ENCODE data around the gene SCN4A. TPM values are rescaled to one million over a fixed set of nuclear protein-coding genes. Genes with fewer than 3 reads are reported as not detected.

SCN4A gene
- polyA plus RNA-seq, 4 donors = 0.38 to 0.46 TPM; not detected in 2

DNA sequence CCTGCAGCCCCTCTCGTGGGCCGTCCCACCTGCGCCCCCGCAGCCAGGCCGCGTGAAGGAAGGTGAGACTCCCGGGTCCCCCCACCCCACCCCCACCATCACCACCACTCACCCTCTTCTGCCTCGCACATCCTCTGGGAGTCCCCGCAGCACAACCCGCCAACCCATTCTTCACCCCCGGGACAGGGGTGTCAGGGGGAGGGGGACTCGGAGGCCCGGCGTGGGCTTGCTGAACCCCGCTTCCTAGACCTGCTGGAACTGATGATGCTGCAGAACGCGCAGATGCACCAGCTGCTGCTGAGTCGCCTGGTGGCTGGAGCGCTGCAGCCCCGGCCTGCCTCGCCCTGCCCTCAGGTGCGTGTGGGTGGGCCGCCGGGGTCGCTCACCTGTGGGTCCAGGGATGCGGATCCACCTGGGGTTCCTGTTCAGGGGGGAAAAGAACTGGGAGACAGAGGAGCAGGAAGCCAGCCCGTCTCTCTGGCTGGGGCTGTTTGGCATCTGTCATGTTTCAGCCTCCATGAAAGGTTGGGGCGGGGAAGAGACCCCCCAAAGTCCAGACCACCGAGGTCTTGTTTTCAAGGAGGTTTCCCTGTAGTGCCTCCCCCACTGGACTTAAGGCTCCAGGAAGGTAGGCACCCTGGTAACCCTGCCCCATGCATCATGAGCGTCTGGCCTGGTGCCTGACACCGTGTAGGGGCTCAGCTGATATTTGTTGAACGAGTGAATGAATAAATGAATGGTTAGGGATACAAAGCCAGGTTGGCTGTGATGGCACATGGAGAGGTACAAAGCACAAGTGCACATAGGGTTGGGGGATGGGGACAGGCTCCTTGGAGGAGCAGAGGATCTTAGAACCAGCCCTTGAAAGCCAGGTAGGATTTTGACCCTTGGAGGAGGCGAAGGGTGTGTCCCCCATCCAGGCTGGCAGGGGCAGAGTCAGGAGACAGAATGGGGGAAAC, 26.3 kb upstream of the SCN4A start:
- peaks cover 0 to 15% (median 0%) of the 10 kb centered on the region in 3 donors for H3K27me3 ChIP-seq (ENCODE audit: control insufficient read depth in 3 of 3, insufficient read depth in 3 of 3, low read length in 3 of 3)
- DNase-seq = no peak
- peak overlapping the region; percentile 10 to 72 (median 62) for H3K4me3 ChIP-seq (ENCODE audit: low read depth in 1 of 3, low read length in 3 of 3)
- peaks cover 0 to 9% (median 0%) of the 10 kb centered on the region in 3 donors for H3K36me3 ChIP-seq (ENCODE audit: control insufficient read depth in 3 of 3, insufficient read depth in 2 of 3, low read depth in 1 of 3, low read length in 3 of 3)
- H3K27ac ChIP-seq (ENCODE audit: low read depth in 1 of 3, low read length in 2 of 3) = no peak overlapping the region
- H3K9me3 ChIP-seq (ENCODE audit: control insufficient read depth in 2 of 2, insufficient read depth in 1 of 2, low read depth in 1 of 2, low read length in 1 of 2) = no peaks in the 10 kb centered on the region
- H3K4me1 ChIP-seq (ENCODE audit: control insufficient read depth in 3 of 3, insufficient read depth in 2 of 3, low read depth in 1 of 3, low read length in 2 of 3) = peaks cover 0 to 12% (median 4%) of the 10 kb centered on the region in 3 donors
- WGBS, 3 donors = 9 to 17% (median 16%) methylated on average over 30 to 33 of the region's 33 CpGs
- FAIRE-seq = no peak

DNA sequence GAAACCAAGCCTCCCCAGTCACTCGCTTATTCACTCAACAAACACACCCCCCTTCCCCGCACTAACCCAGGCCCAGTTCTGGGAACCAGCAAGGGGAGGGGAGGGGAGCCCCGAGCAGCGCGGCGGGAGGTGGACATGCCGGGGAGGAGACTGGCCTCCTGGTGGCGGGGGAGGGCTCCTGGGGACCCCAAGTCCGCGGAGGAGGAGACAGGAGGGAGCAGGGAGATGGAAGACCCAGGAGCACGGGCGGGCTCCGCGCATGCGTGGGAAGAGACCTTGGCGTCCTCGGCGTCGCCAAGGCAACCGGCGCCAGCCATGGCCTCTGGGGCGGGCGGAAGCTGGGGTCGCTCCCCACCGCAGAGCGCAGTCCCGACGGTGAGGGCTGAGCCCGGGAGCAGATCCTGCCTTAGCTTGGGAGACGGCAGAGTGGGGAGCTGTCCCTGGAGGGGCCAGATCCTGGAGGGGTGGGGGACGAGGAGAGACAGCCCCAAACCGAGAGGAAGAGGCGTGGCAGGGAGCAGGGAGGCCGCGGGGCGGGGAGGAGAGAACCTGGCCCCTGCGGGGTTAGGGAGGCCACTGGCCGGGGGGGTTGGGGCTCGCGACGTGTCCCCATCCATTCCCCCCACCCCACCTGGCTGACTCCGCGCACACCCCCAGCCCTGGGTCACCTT, 25.5 kb upstream of the SCN4A start, which contains the start of gene PRR29:
Gene PRR29 (plus strand): TSS at position 302 of the 671 bp plus-strand sequence. CDS start 14 bp downstream, at position 316.
- peak within 1 kb of the TSS; percentile 10 to 72 (median 62) for H3K4me3 ChIP-seq (ENCODE audit: low read depth in 1 of 3, low read length in 3 of 3)
- H3K9me3 ChIP-seq (ENCODE audit: control insufficient read depth in 2 of 2, insufficient read depth in 1 of 2, low read depth in 1 of 2, low read length in 1 of 2) = no peaks in the 10 kb centered on the region
- no peak within 1 kb of the TSS for H3K27ac ChIP-seq (ENCODE audit: low read depth in 1 of 3, low read length in 2 of 3)
- DNase-seq = peak; percentile 45 to 84
- FAIRE-seq = no peak
- 0 to 1% (median 1%) methylated on average over 19 to 43 of the region's 43 CpGs for WGBS, 3 donors
- H3K4me1 ChIP-seq (ENCODE audit: control insufficient read depth in 3 of 3, insufficient read depth in 2 of 3, low read depth in 1 of 3, low read length in 2 of 3) = peaks cover 0 to 12% (median 4%) of the 10 kb centered on the region in 3 donors
- H3K27me3 ChIP-seq (ENCODE audit: control insufficient read depth in 3 of 3, insufficient read depth in 3 of 3, low read length in 3 of 3) = peaks cover 0 to 18% (median 0%) of the 10 kb centered on the region in 3 donors
- H3K36me3 ChIP-seq (ENCODE audit: control insufficient read depth in 3 of 3, insufficient read depth in 2 of 3, low read depth in 1 of 3, low read length in 3 of 3) = peaks cover 0 to 1% (median 0%) of the 10 kb centered on the region in 3 donors

DNA sequence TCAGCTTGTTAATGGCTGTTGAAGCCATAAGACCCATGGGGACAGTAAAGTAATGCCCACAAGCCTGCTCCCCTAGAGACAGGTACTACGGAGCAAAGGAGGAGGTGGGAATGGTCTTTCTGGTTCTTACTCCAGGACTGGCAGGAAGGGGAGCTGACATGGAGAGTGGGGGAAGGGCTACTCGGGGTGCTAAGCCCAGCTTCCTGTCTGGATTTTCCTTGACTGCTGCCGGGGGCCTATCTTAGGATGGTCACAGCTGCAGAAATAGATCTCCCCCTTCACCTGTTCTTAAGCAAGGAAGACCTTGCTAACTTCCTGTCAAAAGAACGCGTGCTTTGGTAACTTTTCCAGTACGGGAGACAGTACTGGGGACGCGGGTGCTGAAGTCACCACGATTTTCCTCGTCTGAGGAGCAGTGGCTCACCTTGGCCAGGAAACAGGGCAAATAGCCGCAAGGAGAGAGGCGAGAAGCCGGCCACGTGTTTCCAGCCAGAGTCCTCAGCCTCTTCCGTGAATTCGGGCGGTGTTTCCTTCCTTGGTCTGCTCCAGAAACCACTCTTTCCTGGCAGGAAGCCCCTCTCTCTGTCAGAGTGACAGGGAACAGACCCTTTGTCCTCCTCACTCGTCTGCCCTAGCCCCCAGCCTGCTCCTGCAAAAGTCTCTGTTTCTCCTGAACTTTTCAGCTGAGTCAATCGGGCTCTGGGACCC, 24.8 kb upstream of the SCN4A start:
- Histone ChIP-seq H3K4me3 (ENCODE audit: low read depth in 1 of 3, low read length in 3 of 3) (peak overlapping the region in 2 of 3 donors; percentile 62 to 72), H3K4me1 (ENCODE audit: control insufficient read depth in 3 of 3, insufficient read depth in 2 of 3, low read depth in 1 of 3, low read length in 2 of 3) (peaks cover 0 to 12% (median 4%) of the 10 kb centered on the region in 3 donors), H3K9me3 (ENCODE audit: control insufficient read depth in 2 of 2, insufficient read depth in 1 of 2, low read depth in 1 of 2, low read length in 1 of 2) (no peaks in the 10 kb centered on the region), H3K27me3 (ENCODE audit: control insufficient read depth in 3 of 3, insufficient read depth in 3 of 3, low read length in 3 of 3) (peaks cover 0 to 21% (median 0%) of the 10 kb centered on the region in 3 donors), H3K36me3 (ENCODE audit: control insufficient read depth in 3 of 3, insufficient read depth in 2 of 3, low read depth in 1 of 3, low read length in 3 of 3) (no peaks in the 10 kb centered on the region), H3K27ac (ENCODE audit: low read depth in 1 of 3, low read length in 2 of 3) (no peak overlapping the region)
- no peak for FAIRE-seq
- no peak for DNase-seq
- WGBS, 3 donors = 20 to 23% (median 20%) methylated on average over 19 of the region's 19 CpGs

DNA sequence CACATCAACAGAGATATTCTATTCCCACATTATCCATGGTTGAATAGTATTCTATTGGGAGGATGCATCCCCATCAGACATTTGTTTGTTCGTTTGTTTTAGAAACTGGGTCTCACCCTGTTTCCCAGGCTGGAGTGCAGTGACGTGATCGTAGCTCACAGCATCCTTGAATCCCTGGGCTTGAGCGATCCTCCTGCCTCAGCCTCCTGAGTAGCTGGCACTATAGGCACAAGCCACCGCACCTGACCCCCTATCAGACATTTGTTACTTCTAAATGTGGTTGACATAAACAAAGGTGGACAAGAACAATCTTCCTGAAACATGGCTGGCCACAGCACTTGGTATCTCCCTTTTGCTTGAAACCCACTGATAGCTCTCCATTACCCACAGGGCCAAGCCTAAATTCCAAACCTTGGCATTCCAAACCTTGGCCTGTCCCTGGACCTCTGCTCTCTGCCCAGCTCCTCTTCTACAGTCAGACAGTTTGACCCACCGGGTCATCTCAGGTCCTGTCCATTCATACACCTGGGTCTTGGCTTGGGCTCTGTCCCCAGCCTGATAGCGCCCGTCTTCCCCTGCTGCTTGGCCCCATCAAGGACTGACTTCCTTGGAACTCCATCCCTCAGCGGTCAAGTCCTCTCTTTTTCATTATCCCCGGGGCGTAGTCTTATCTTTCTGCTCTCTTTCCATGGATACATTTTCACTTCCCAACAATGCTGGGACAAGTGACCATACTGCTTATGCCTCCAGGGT, 23.9 kb upstream of the SCN4A start:
- H3K27ac ChIP-seq (ENCODE audit: low read depth in 1 of 3, low read length in 2 of 3) = no peak overlapping the region
- no peaks in the 10 kb centered on the region for H3K36me3 ChIP-seq (ENCODE audit: control insufficient read depth in 3 of 3, insufficient read depth in 2 of 3, low read depth in 1 of 3, low read length in 3 of 3)
- no peaks in the 10 kb centered on the region for H3K9me3 ChIP-seq (ENCODE audit: control insufficient read depth in 2 of 2, insufficient read depth in 1 of 2, low read depth in 1 of 2, low read length in 1 of 2)
- DNase-seq (no peak), FAIRE-seq (no peak)
- peaks cover 0 to 28% (median 0%) of the 10 kb centered on the region in 3 donors for H3K27me3 ChIP-seq (ENCODE audit: control insufficient read depth in 3 of 3, insufficient read depth in 3 of 3, low read length in 3 of 3)
- WGBS, 3 donors = 89 to 93% (median 90%) methylated on average over 11 of the region's 11 CpGs
- peaks cover 0 to 12% (median 4%) of the 10 kb centered on the region in 3 donors for H3K4me1 ChIP-seq (ENCODE audit: control insufficient read depth in 3 of 3, insufficient read depth in 2 of 3, low read depth in 1 of 3, low read length in 2 of 3)
- no peak overlapping the region for H3K4me3 ChIP-seq (ENCODE audit: low read depth in 1 of 3, low read length in 3 of 3)

DNA sequence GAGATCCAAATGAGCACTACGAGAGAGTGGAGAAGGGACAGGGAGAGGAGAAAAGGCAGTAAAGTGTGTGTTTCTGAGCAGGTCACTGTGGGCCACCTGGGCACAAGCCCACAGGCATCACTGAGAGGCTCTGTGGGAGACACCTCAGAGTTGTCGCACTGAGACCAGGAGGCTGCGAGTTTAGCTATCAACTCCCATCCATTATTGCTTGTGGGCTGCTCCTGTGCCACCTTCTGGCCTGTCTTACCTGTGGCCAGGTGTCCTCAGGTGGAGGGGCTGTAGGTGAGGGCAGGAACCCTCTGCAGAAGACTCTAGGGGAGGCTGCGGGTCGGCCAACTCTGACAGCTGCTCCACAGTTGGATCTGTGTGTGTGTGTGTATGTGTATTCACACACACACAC, 22.9 kb upstream of the SCN4A start:
- Histone ChIP-seq H3K9me3 (ENCODE audit: control insufficient read depth in 2 of 2, insufficient read depth in 1 of 2, low read depth in 1 of 2, low read length in 1 of 2) (no peaks in the 10 kb centered on the region), H3K27me3 (ENCODE audit: control insufficient read depth in 3 of 3, insufficient read depth in 3 of 3, low read length in 3 of 3) (peaks cover 0 to 34% (median 0%) of the 10 kb centered on the region in 3 donors), H3K27ac (ENCODE audit: low read depth in 1 of 3, low read length in 2 of 3) (no peak overlapping the region), H3K36me3 (ENCODE audit: control insufficient read depth in 3 of 3, insufficient read depth in 2 of 3, low read depth in 1 of 3, low read length in 3 of 3) (no peaks in the 10 kb centered on the region), H3K4me3 (ENCODE audit: low read depth in 1 of 3, low read length in 3 of 3) (no peak overlapping the region), H3K4me1 (ENCODE audit: control insufficient read depth in 3 of 3, insufficient read depth in 2 of 3, low read depth in 1 of 3, low read length in 2 of 3) (peaks cover 0 to 13% (median 4%) of the 10 kb centered on the region in 3 donors)
- FAIRE-seq (no peak), DNase-seq (no peak)
- 85 to 94% (median 88%) methylated on average over 5 of the region's 5 CpGs for WGBS, 3 donors

DNA sequence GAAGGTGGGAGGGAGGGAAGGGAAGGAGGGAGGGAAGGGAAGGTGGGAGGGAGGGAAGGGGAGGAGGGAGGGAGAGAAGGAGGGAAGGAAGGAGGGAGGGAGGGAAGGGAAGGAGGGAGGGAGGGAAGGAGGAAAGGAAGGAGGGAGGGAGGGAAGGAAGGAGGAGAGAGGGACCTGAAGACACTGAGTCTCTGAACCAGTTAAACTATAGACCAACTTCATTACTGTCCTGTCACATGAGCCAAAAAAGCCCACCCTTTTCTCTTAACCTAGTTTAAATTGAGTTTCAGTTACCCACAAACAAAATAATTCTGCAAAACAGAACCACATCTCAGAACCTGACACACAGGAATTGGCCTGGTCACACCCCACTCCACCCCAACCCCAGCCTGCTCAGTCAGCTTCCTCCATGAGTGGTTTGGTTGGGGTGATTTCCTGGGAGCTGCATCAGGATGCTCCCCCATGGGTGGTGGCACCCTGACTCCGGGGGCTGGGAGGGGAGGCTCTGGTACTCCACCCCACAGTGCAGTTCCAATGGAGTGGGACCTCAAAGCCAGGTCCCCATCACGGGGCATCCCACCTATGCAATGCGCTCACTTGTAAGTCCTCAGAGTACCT, 20.8 kb upstream of the SCN4A start:
- H3K9me3 ChIP-seq (ENCODE audit: control insufficient read depth in 2 of 2, insufficient read depth in 1 of 2, low read depth in 1 of 2, low read length in 1 of 2) = no peaks in the 10 kb centered on the region
- DNase-seq (no peak), FAIRE-seq (no peak)
- WGBS, 3 donors = 60 to 78% (median 61%) methylated on average over 3 of the region's 3 CpGs
- no peak overlapping the region for H3K4me3 ChIP-seq (ENCODE audit: low read depth in 1 of 3, low read length in 3 of 3)
- no peaks in the 10 kb centered on the region for H3K36me3 ChIP-seq (ENCODE audit: control insufficient read depth in 3 of 3, insufficient read depth in 2 of 3, low read depth in 1 of 3, low read length in 3 of 3)
- H3K27ac ChIP-seq (ENCODE audit: low read depth in 1 of 3, low read length in 2 of 3) = no peak overlapping the region
- H3K4me1 ChIP-seq (ENCODE audit: control insufficient read depth in 3 of 3, insufficient read depth in 2 of 3, low read depth in 1 of 3, low read length in 2 of 3) = peaks cover 0 to 15% (median 1%) of the 10 kb centered on the region in 3 donors
- peaks cover 0 to 37% (median 0%) of the 10 kb centered on the region in 3 donors for H3K27me3 ChIP-seq (ENCODE audit: control insufficient read depth in 3 of 3, insufficient read depth in 3 of 3, low read length in 3 of 3)

GRCh38 chr17:63991611-63992010, 18.9 kb upstream of the SCN4A start:
- DNase-seq (no peak), FAIRE-seq (no peak)
- H3K27me3 ChIP-seq (ENCODE audit: control insufficient read depth in 3 of 3, insufficient read depth in 3 of 3, low read length in 3 of 3) = peaks cover 0 to 23% (median 0%) of the 10 kb centered on the region in 3 donors
- H3K9me3 ChIP-seq (ENCODE audit: control insufficient read depth in 2 of 2, insufficient read depth in 1 of 2, low read depth in 1 of 2, low read length in 1 of 2) = no peaks in the 10 kb centered on the region
- no peak overlapping the region for H3K27ac ChIP-seq (ENCODE audit: low read depth in 1 of 3, low read length in 2 of 3)
- WGBS, 3 donors = 76 to 87% (median 85%) methylated on average over 11 of the region's 11 CpGs
- peaks cover 0 to 14% (median 0%) of the 10 kb centered on the region in 3 donors for H3K4me1 ChIP-seq (ENCODE audit: control insufficient read depth in 3 of 3, insufficient read depth in 2 of 3, low read depth in 1 of 3, low read length in 2 of 3)
- no peaks in the 10 kb centered on the region for H3K36me3 ChIP-seq (ENCODE audit: control insufficient read depth in 3 of 3, insufficient read depth in 2 of 3, low read depth in 1 of 3, low read length in 3 of 3)
- H3K4me3 ChIP-seq (ENCODE audit: low read depth in 1 of 3, low read length in 3 of 3) = no peak overlapping the region

Measured in small intestine (tissue), 7 donors.